Cerebellar nuclear complex (tissue), 1 donor: ENCODE data around the gene OR9A4.

Experiments
- DNase-seq, 2 experiments: peaks; one replicate each; lab custom pipeline; 2025; lab: John Stamatoyannopoulos, UW

The OR9A4 gene

DNA sequence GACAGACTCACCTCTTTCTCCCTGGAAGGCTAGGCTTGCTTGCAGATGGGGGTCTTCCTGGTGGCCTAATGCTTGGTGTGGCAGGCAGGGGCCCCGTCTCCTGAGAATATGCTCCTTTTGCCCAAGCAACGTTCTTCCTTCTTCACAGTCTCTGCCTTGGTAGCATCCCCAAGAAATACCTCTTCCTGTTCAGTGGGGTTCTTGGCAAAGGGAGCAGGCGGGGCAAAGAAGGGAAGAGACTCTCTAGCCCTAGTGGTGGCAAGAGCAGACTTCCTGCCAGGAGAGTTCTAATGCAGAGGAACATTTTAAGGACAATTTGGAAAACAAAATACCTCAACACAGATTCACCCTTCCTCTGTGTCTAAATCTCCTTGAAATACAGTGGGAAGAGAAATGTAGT, 30.6 kb downstream of the OR9A4 start, which contains the start of gene CLEC5A:
Gene CLEC5A (minus strand): TSS at position 179 of the 400 bp plus-strand sequence. CDS start 682 bp downstream, outside the sequence.
- no peak for DNase-seq

- no peak for DNase-seq
Measured at GRCh38 chr7:141949021-141949420, 32.8 kb downstream of the OR9A4 start.

- no peak for DNase-seq
Measured at GRCh38 chr7:141949451-141949850, 33.3 kb downstream of the OR9A4 start.

GRCh38 chr7:141949911-141950310, 33.7 kb downstream of the OR9A4 start:
- no peak for DNase-seq

- DNase-seq = no peak
Measured at GRCh38 chr7:141950806-141951205, 34.6 kb downstream of the OR9A4 start.

DNA sequence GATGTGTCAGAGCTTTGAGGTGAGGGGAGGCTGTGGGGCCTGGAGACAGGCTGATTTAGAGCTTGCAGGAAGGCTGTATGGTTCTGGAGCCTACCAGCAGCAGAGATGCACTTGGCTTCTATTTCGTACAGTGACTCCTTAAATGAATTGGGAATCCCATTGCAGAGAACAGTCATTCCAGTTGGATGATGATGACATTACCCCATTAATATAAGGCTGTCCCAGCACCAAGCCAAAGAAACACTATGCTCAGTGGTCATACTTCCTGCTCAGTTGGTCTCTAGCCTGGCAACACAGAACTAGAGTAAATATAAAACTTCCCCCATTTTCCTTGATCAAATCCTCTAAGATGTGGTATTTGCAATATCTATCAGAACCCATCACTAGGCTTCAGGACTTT, 36.3 kb downstream of the OR9A4 start:
- no peak for DNase-seq

DNA sequence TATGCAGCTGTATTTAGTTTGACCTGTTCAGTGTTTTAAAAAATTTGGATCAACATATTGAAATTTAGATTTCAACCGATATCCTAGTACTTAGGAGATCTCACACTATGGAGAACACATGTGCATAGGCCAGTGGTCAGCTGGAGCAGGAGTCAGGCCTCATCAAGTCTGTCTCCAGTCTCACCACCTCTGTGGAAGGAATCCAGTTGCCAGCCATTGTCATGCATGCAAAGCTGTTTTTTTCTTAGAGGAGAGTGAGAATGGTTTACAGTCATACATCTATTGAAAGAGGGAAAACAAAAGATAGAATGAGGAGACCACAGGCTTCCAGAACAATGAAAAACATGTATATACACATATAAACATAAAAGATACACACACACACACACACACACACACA, 38.1 kb downstream of the OR9A4 start:
- no peak for DNase-seq

DNA sequence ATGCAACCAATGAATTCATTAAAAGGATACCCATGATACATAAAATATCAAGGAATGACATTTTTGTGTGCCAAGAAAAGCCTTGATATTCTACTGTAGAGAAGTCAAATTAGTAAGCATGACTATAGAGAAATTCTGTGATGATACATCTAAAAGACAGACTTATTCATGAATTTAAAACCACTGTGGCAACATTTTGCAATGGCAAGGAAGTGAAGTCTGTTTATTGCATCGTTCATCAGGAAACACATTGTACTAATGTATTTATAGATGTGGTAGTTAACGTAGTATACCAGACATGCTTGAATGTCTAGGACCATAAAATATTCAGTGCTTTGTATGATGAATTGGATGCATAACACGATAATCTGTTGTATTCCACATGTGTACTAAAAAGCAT, 39.9 kb downstream of the OR9A4 start:
- DNase-seq = no peak

DNA sequence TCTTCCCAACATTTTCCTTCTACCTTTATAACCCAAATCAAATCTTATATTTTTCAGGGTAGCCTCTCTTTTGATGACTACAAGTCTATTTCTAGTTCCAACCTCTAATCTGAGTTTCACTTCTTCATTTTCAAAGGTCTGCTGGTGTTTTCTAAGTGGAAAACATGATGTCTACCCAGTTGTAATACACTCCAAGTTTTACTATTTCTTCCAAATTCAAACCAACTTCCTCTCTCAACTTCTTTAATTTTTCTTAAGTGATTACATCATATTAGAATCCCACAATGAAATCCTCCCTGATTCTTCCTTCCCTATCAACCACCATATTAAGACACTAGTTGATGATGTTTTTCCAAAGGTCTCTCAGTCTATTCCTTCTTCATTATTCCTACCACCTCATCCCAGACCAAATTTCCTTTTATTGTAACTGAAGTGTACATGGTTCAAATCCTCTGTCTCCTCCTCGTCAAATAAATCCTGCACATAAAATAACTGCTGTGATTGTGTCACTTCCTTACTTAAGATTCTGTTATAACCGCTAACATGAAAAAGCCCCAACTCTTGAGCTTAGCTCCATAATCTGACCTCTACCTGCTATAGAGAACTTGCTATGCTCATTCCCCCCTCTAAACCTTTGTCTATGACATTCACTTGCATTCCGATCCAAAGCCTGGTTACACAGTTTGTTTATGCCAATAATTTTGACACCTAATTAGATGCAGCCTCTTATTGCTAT, 44.7 kb downstream of the OR9A4 start:
- no peak for DNase-seq
